Central memory CD8-positive, alpha-beta T cell (primary cell): ENCODE data around the gene KRT73.
A peak's percentile ranks its signal among the peaks of the same experiment; 100 is the strongest.

Source experiments
- ATAC-seq: fragments of 150-1000 bp; cut with Tn5 transposase; replicated peaks from 2 replicates; pipeline ENCODE4 v1.10.0; 2022; ENCODE audit warnings: mild to moderate bottlenecking, moderate FRiP score, moderate number of reproducible peaks; ENCODE audit not compliant: poor library complexity, severe bottlenecking; ENCODE audit errors: extremely low read depth
- DNase-seq, 2 donors: peaks; one replicate each; pipeline ENCODE4 v3.0.0; 2021; ENCODE audit warnings: low spot score in 2 of 2
- H3K27ac Mint-ChIP-seq: one replicate; pipeline ENCODE4 v1.8.0; 2022; ENCODE audit warnings: low read depth, mild to moderate bottlenecking, moderate library complexity, mixed read lengths
- H3K27me3 Mint-ChIP-seq: one replicate; pipeline ENCODE4 v1.8.0; 2022; ENCODE audit warnings: mixed read lengths
- H3K36me3 Mint-ChIP-seq: one replicate; pipeline ENCODE4 v1.8.0; 2022; ENCODE audit warnings: mild to moderate bottlenecking, moderate library complexity, mixed read lengths; ENCODE audit not compliant: insufficient read depth
- H3K4me1 Mint-ChIP-seq: one replicate; pipeline ENCODE4 v1.8.0; 2022; ENCODE audit warnings: mixed read lengths
- H3K4me3 Mint-ChIP-seq: one replicate; pipeline ENCODE4 v1.8.0; 2022; ENCODE audit warnings: mild to moderate bottlenecking, moderate library complexity, mixed read lengths
- H3K9me3 Mint-ChIP-seq: one replicate; pipeline ENCODE4 v1.8.0; 2022; ENCODE audit warnings: mixed read lengths

KRT73 gene

GRCh38 chr12:52630008-52630500, 11.7 kb upstream of the KRT73 start:
- Mint-ChIP-seq H3K27ac (peak overlapping the region; percentile 56), H3K9me3 (no peaks in the 10 kb centered on the region), H3K4me1 (peaks cover 52% of the 10 kb centered on the region), H3K4me3 (peak overlapping the region; percentile 34), H3K27me3 (no peaks in the 10 kb centered on the region), H3K36me3 (no peaks in the 10 kb centered on the region)
- DNase-seq (peak; percentile 6 to 9), ATAC-seq (no peak)

GRCh38 chr12:52629281-52630007, 11.1 kb upstream of the KRT73 start:
- Mint-ChIP-seq H3K9me3 (no peaks in the 10 kb centered on the region), H3K4me3 (no peak overlapping the region), H3K27me3 (no peaks in the 10 kb centered on the region), H3K27ac (no peak overlapping the region), H3K36me3 (no peaks in the 10 kb centered on the region), H3K4me1 (peaks cover 51% of the 10 kb centered on the region)
- ATAC-seq (no peak), DNase-seq (peak in 1 of 2 donors; percentile 9)

- Mint-ChIP-seq H3K27ac (no peak overlapping the region), H3K4me1 (peaks cover 45% of the 10 kb centered on the region), H3K9me3 (no peaks in the 10 kb centered on the region), H3K4me3 (no peak overlapping the region), H3K36me3 (no peaks in the 10 kb centered on the region), H3K27me3 (no peaks in the 10 kb centered on the region)
- peak in 1 of 2 donors; percentile 8 for DNase-seq
- no peak for ATAC-seq
Observed at GRCh38 chr12:52628841-52629240, 10.5 kb upstream of the KRT73 start.

GRCh38 chr12:52628111-52628507, 9.8 kb upstream of the KRT73 start:
- no peak for ATAC-seq
- Mint-ChIP-seq H3K4me1 (peaks cover 39% of the 10 kb centered on the region), H3K9me3 (no peaks in the 10 kb centered on the region), H3K36me3 (no peaks in the 10 kb centered on the region), H3K4me3 (no peak overlapping the region), H3K27me3 (no peaks in the 10 kb centered on the region), H3K27ac (no peak overlapping the region)
- peak; percentile 2 for DNase-seq

- peaks cover 35% of the 10 kb centered on the region for H3K4me1 Mint-ChIP-seq
- no peak overlapping the region for H3K27ac Mint-ChIP-seq
- no peak overlapping the region for H3K4me3 Mint-ChIP-seq
Observed at GRCh38 chr12:52627395-52628110, 9.2 kb upstream of the KRT73 start.

GRCh38 chr12:52622349-52622748, 4.0 kb upstream of the KRT73 start:
- peaks cover 10% of the 10 kb centered on the region for H3K27me3 Mint-ChIP-seq
- ATAC-seq = no peak
- peaks cover 13% of the 10 kb centered on the region for H3K4me1 Mint-ChIP-seq
- no peaks in the 10 kb centered on the region for H3K9me3 Mint-ChIP-seq
- peaks cover 2% of the 10 kb centered on the region for H3K36me3 Mint-ChIP-seq
- no peak overlapping the region for H3K27ac Mint-ChIP-seq
- no peak overlapping the region for H3K4me3 Mint-ChIP-seq
- no peak for DNase-seq

More at GRCh38 chr12:52627395-52628110, 9.2 kb upstream of the KRT73 start:
- ATAC-seq (no peak), DNase-seq (peak; percentile 2 to 7)
- no peaks in the 10 kb centered on the region for H3K27me3 Mint-ChIP-seq
- H3K9me3 Mint-ChIP-seq = no peaks in the 10 kb centered on the region
- no peaks in the 10 kb centered on the region for H3K36me3 Mint-ChIP-seq

GRCh38 chr12:52618866-52619265, 507 bp upstream of the KRT73 start:
- H3K4me3 Mint-ChIP-seq = no peak overlapping the region
- DNase-seq (no peak), ATAC-seq (no peak)
- H3K4me1 Mint-ChIP-seq = peaks cover 32% of the 10 kb centered on the region
- H3K27me3 Mint-ChIP-seq = peaks cover 10% of the 10 kb centered on the region
- H3K27ac Mint-ChIP-seq = no peak overlapping the region
- no peaks in the 10 kb centered on the region for H3K9me3 Mint-ChIP-seq
- H3K36me3 Mint-ChIP-seq = peaks cover 2% of the 10 kb centered on the region

- Mint-ChIP-seq H3K27me3 (peaks cover 10% of the 10 kb centered on the region), H3K9me3 (no peaks in the 10 kb centered on the region), H3K4me3 (no peak overlapping the region), H3K27ac (no peak overlapping the region), H3K4me1 (peaks cover 44% of the 10 kb centered on the region), H3K36me3 (peaks cover 2% of the 10 kb centered on the region)
- DNase-seq = no peak
- no peak for ATAC-seq
Observed at GRCh38 chr12:52617403-52617785, 965 bp downstream of the KRT73 start.

- Mint-ChIP-seq H3K4me1 (peaks cover 46% of the 10 kb centered on the region), H3K9me3 (no peaks in the 10 kb centered on the region), H3K27ac (no peak overlapping the region), H3K36me3 (no peaks in the 10 kb centered on the region), H3K4me3 (no peak overlapping the region), H3K27me3 (peaks cover 10% of the 10 kb centered on the region)
- DNase-seq = no peak
- ATAC-seq = no peak
Observed at GRCh38 chr12:52616680-52617402, 1.5 kb downstream of the KRT73 start.

GRCh38 chr12:52615912-52616311, 2.4 kb downstream of the KRT73 start:
- DNase-seq (no peak), ATAC-seq (no peak)
- H3K4me3 Mint-ChIP-seq = no peak overlapping the region
- H3K27me3 Mint-ChIP-seq = peaks cover 4% of the 10 kb centered on the region
- H3K27ac Mint-ChIP-seq = peak overlapping the region; percentile 67
- H3K9me3 Mint-ChIP-seq = no peaks in the 10 kb centered on the region
- H3K36me3 Mint-ChIP-seq = peaks cover 1% of the 10 kb centered on the region
- H3K4me1 Mint-ChIP-seq = peaks cover 52% of the 10 kb centered on the region

GRCh38 chr12:52615208-52615868, 3.0 kb downstream of the KRT73 start:
- Mint-ChIP-seq H3K9me3 (no peaks in the 10 kb centered on the region), H3K4me3 (no peak overlapping the region), H3K4me1 (peaks cover 58% of the 10 kb centered on the region), H3K36me3 (peaks cover 1% of the 10 kb centered on the region), H3K27ac (peak overlapping the region; percentile 67), H3K27me3 (no peaks in the 10 kb centered on the region)
- ATAC-seq = no peak
- DNase-seq = peak in 1 of 2 donors; percentile 4
